Superior temporal gyrus (tissue), 1 donor: ENCODE measurements around the gene ANKDD1B.

ENCODE experiments used
- DNase-seq: peaks from one replicate; pipeline ENCODE4 v3.0.0-alpha.2; 2016; ENCODE audit errors: extremely low spot score

ANKDD1B gene

GRCh38 chr5:75616371-75616881, 5.2 kb downstream of the ANKDD1B start:
- DNase-seq, result no peak

GRCh38 chr5:75616971-75617621, 5.8 kb downstream of the ANKDD1B start:
- DNase-seq, result peak; percentile 37

GRCh38 chr5:75617736-75618352, 6.6 kb downstream of the ANKDD1B start:
- peak; percentile 12 for DNase-seq

- no peak for DNase-seq
Measured at GRCh38 chr5:75620184-75620959, 9.1 kb downstream of the ANKDD1B start.

GRCh38 chr5:75622564-75622963, 11.3 kb downstream of the ANKDD1B start:
- DNase-seq, result no peak

- no peak for DNase-seq
Measured at GRCh38 chr5:75623846-75624245, 12.6 kb downstream of the ANKDD1B start.

- DNase-seq, result no peak
Measured at GRCh38 chr5:75626959-75627358, 15.7 kb downstream of the ANKDD1B start.

GRCh38 chr5:75627801-75628200, 16.5 kb downstream of the ANKDD1B start:
- DNase-seq, result no peak

GRCh38 chr5:75630875-75631274, 19.6 kb downstream of the ANKDD1B start:
- no peak for DNase-seq

GRCh38 chr5:75632321-75632720, 21.1 kb downstream of the ANKDD1B start:
- DNase-seq, result no peak

GRCh38 chr5:75637949-75638348, 26.7 kb downstream of the ANKDD1B start:
- DNase-seq, result no peak

GRCh38 chr5:75639535-75640311, 28.5 kb downstream of the ANKDD1B start:
- no peak for DNase-seq

- no peak for DNase-seq
Measured at GRCh38 chr5:75640395-75640794, 29.1 kb downstream of the ANKDD1B start.

GRCh38 chr5:75640826-75641225, 29.6 kb downstream of the ANKDD1B start:
- no peak for DNase-seq

- no peak for DNase-seq
Measured at GRCh38 chr5:75648712-75649111, 37.5 kb downstream of the ANKDD1B start.

- DNase-seq, result no peak
Measured at GRCh38 chr5:75651575-75652238, 40.5 kb downstream of the ANKDD1B start.

GRCh38 chr5:75653521-75653920, 42.3 kb downstream of the ANKDD1B start:
- DNase-seq, result no peak

- DNase-seq, result no peak
Measured at GRCh38 chr5:75654693-75655295, 43.5 kb downstream of the ANKDD1B start.

GRCh38 chr5:75656311-75657003, 45.2 kb downstream of the ANKDD1B start:
- peak; percentile 79 for DNase-seq

GRCh38 chr5:75659791-75660450, 48.7 kb downstream of the ANKDD1B start:
- DNase-seq, result no peak
